HG03196 (cell line): ENCODE measurements around the gene CLTCL1.

Experiments used
- ATAC-seq: cut with Tn5 transposase; IDR thresholded peaks from one replicate; pipeline ENCODE4 v1.9.1; 2021; ENCODE audit not compliant: unreplicated experiment

CLTCL1 gene

DNA sequence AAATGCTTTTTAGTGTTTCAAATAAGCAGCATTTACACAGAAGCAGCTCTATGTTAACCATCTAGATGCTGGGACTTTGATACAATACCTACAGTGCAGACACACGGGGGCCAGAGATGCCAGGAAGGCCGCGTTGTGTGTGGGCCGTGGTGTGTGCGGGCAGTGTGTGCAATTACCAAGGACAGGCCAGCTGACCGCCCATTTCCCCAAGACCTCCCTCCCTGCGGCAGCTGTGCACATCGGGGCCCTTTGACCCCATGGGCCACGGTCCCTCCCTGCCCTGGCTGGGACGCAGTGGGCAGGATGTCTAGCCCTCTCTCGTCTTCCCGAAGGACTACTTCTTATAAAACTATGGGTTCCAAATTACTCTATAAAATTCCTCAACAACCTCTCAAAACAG is 38.4 kb downstream of the CLTCL1 start:
- no peak for ATAC-seq

DNA sequence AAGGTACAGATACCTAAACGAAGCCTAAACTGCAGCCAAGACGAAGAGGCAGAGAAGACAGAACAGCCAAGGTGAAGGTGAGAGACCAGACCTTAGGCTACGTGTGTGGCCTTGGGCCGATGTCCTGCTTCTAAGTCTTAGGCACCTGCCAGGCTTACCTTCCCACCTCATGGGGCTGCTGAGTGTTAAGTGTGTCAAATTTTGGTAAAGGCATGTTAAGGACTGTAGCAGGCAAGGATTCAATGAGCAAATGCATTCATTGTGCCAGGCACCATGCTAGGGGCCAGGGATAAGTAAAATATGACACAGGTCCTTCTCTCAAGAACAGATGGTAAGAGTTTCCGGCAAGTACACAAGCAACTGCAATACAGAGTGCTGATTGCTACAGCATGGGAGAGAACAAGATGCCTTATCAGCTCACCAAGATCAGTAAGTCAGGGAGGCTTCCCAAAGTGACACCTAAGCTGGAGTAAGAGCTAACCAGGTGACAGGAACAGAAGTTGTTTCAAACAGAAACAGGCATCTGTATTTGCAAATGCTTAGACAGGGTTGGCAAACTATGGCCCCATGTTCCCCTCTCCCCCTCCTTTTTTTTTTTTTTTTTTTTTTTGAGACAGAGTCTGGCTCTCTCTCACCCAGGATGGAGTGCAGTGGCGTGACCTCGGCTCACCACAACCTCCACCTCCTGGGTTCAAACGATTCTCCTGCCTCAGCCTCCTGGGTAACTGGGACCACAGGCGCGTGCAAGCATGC is 46.7 kb downstream of the CLTCL1 start:
- no peak for ATAC-seq

DNA sequence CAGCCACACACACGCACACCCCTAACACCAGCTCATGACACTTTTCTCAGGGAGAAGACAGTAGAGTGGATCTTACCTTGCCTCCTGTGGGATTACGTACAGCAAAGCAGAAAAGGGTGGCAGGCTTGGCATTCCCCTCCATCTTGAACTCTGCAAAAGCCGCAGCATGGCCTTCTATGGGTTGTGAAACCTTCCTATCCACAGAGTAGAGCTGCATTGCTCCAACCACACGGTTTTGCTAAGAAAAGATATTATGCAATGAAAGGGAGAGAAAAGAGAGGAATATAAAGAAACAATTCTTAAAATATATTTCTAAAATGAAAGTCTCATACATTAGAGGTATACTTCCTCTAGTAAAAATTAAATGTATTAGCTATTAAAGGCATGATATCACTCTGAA is 48.8 kb downstream of the CLTCL1 start:
- no peak for ATAC-seq

DNA sequence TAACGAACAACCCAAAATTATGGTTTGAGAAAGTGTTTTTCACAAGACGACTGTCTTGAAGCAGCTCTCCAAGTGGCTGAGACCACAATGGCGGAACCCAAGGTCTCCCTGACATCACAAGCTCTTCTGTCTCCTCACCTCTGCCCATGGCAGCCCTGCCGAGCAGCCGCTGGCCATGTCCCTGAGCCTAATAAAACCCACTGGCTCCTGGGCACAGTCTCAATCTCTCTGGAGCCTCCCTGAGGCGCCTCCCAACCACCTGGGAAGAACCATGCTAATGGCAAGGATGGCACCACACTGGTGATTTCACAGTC is 50.0 kb downstream of the CLTCL1 start:
- no peak for ATAC-seq

DNA sequence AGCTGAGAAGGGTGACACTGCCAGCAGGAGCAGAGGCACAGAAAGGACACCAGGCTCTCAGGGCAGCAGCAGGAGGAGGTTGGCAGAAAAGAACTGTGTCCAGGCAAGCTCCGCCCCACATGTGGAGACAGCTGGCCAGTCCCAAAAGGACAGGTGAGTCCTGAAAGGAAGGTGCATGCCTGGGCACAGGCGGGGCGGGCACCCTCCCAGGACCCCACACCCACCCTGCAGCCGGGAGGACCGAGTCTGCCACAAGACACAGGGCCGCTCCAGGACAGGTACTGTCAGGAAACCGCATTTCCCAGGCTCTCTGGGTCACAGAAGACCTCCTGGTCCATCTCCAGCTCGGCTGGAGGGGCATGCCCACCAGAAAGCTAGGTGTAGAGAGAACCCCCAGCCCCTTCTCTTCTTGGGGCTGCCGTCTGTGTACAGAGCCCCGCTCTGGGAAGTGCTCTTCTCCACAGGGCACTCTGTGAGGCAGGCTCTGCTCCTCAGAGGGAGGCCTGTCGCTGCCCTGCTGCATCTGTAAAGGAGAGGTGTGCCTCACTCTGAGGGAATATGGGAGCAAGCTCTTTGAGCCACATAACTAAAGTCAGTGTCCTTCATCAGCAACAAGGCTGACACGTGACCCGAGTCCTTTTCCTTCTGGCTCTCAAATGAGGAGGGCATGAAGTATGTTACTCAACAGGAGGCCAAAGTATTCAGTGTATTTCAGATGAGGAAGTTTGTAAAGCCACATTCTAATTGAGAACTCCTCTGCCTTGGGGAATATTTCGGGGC is 50.5 kb downstream of the CLTCL1 start:
- ATAC-seq = no peak

DNA sequence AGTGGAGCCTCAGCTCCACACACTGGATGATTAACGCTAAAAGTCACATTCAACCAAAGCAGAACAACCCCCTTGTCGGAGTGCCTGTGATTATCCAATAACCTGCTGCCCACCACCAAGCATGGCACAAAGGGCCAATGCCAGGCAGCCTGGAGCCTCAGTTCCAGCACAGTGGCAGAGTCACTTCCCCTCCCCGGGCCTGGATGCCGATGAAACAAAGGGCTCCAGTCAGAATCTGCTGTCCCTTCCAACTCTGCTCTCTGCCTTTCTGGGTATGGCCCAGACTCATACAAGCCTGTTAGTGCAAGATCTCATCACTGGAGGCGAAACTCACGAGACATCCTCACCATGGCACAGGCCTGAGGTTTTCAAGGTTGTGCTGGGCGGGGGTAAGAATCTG is 52.1 kb downstream of the CLTCL1 start:
- no peak for ATAC-seq

DNA sequence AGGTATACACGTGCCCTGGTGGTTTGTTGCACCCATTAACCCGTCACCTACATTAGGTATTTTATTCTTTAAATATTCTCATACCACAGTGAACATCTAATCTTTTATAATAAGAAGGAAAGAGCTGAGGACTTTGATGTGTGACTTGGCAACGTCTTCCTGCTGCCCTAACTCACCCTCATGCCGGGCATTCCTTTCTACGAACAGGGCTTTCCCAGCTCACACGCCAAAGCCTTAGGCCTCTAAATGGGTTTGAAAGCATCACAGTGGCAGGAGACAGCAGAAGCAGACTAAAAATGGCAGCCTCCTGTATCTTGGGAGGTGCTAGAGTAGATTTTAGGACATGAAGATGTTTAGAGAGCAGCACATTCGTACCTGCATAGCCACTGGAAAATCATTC is 52.6 kb downstream of the CLTCL1 start:
- ATAC-seq = no peak

DNA sequence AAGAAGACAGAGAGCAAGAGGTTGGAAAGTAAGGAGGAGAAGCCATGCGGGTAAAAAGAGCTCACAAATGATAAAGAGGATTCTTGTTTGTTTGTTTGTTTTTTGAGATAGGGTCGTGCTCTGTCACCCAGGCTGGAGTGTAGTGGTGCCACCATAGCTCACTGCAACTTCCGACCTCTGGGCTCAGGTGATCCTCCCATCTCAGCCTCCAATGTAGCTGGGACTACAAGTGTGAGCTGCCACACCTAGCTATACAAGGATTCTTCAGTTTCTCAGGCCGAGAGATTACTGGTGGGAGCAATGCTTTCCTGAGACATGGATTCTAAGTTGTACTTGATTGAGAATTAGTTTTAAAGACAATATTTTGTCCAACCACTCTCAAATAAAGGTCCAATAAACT is 55.6 kb downstream of the CLTCL1 start:
- ATAC-seq = no peak

DNA sequence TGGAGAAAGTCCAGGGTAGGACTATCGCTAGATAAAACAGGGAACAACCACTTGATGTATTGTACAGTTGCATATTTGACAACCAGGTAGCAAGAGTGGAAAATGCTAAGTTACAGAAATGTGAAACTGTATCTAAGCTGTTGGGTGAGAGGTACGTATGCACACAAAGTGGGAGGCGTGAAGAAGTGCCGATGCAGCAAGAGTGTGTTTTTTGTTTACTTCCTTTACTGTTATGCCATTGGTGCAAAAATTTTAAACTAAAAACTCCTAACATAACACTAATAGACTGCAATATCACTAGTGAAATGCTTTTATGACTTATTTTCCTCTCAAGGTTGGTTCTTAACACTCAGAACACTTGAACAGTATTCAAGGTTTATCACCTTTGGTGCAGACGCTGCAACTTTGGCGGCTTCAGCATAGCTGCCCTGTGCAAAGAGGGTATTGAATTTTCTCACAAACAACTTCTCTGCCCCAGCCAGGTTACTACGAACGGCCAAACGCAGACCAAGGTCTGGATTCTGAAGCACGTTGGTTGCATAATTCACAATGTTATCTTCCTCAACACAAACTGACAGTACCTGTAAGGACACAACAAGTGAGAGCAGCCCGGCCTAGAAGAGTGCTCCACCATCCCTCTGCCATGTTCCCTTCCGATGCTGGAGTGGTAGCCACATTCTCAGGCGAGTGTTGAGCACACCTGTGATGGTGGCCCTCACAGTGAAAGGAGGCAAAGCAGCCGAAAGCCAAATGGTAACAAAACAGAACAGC is 57.2 kb downstream of the CLTCL1 start:
- ATAC-seq = no peak

DNA sequence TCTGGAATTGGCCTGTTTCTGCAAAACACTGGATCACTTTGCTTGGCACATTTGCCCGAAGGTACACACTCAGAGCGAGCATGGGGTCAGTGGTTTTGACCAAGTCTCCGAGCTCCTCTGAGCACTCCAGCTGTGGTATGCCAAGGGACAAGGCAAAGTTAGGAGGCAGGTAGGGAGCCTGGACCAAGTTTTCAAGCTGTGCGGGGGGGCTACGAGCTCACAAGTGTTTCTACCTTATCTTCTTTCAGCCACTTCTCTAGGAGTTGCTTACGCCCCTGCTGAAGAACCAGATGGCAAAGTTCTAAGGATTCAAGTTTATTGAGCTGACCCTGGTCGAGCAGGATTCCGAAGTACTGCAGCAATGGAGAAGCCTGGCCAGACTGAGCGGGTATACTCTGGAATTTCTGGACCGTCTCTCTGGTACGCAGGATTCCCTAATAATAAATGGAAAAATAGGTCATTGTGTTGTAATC is 58.3 kb downstream of the CLTCL1 start:
- ATAC-seq = no peak

DNA sequence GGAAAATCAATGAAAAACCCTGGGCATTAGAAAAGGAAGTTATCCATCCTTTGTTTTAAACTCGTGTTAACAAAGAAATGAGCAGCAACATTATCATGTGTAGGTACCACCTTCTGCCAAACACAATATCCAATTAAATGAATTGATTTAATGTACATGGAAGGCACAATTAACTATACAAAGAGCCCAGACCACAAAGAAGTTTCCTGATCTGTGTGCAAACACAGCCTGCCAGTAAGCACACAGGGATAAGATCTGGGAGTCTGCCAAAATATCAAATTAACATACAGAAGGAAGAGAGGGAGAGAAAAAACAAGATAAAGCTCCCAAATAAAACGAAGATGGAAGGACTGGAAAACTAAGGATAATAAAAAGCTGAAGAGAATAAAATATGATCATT is 58.9 kb downstream of the CLTCL1 start:
- no peak for ATAC-seq

DNA sequence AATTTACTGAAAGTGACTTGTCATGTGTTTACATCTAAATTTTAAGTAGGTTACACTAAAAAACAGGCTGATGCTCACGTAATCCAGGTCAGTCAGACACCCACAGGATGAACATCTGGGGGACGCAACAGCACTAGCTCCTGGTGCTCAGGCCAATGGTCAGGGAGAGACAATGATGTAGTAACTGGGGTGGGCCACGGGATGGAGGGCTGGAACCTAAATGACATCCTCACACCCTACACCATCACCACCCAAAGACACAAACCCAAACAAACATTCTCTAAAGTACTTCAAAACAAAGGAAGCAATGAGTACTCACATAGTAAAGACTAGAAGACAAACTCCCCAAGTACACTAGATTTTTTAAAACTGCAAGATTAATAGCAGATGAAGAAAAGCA is 59.5 kb downstream of the CLTCL1 start:
- ATAC-seq = no peak

DNA sequence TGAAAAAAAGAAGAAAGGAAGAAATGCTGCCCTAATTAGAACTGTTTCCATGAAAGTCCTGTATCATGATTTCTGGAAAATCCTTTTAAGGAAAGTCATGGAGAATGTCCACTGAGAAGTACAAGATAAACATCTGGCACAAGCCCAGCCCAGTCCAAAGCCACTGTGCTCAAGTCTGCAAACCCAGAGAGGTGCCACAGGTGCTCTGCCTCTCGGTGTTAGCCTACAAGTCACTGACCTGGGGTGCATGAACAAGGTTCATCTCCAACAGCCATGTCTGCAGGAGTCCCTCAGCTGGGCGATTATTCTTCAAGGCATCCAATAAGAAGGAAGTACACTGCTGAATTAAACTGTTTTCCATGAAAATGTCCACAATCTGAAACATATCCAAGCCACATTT is 61.9 kb downstream of the CLTCL1 start:
- ATAC-seq = no peak

DNA sequence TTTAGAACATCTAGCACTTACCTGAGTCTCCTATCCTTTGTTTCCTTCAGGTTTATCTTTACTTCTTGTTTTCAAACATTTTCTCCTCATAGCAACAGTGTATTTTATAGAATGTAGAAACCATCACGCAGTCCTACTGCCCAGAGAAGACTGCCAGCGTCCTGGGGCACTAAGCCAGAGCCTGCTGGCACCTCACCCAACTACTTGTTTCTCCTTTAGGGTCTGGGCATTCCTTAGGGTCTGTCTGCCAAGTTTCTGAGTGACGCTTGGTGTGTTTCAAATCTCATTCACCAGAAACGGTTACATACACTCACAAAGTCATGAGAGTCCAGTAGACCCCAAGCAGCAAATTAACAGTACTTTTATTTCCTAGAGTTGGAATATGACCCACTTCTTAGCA is 63.3 kb downstream of the CLTCL1 start:
- no peak for ATAC-seq

DNA sequence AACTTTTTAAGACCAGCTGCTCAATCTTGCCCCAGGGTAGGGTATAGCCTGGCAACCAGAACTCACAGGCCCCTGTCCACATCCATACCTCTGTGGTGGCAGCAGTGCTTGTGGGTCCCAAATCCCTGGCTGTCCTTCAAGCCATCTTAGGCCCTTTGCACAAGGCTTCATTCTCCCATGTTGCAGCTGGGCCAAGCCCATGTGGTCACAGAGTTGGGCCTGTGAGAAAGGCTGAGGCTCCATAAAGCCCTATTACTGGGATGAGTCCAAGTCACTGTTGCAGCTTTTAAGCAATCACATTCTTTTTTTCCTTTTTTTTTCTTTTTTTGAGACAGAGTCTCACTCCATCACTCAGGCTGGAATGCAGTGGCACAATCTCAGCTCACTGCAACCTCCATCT is 65.1 kb downstream of the CLTCL1 start:
- ATAC-seq = no peak

DNA sequence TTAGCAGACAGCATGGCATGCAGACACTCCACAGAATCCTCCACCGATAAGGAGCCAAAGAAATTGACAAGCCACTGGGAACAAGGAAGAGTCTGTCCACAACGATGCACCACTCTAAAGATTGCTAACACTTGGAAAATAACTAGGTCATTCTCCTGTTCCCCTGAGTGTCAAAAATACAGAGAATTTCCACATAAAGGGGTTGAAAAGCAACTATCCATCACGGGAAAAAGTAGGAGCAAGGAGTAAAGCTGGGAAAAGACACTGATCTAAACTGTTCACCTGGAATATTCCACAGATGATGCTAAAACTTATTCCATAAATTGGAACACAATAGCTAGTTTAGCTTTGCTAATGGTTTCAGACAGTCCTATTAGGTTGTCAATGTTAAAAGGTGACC is 66.0 kb downstream of the CLTCL1 start:
- no peak for ATAC-seq

DNA sequence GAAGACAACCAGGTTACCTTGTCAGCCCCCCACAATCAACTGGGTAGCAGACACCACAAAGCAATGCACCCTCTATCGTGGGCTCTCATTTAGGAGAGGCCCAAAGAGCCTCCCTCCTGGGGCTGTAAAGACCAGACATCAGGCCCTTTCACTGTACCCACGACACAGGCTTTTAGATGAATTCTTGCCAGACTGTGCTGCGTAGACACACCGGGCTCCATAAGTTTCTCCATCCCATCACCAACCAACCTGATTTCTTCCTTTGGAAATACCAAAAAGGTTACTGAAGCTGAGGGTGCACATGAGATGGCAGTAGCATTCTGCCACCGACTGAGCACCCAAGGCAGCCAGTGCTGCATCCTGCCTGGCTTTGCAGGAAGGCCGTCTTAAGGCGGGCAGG is 66.5 kb downstream of the CLTCL1 start:
- no peak for ATAC-seq

DNA sequence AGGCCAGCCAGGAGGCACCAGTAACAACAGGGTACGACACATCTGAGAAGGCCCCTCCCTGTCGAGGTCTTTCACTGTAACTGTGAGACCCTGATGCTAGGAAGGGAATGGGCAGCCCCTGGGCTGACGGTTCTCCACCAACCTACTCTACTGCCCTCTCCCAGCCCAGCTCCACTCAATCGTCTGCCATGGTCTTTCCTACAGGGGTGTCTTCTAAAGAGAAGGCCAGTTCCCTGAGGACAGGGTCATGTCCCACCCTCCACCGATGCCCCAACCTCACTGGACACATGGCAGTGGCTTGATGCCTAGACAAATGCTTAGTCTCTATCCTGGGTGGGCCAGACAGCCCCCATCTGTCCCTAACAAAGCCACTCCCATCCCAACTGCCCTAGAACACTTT is 67.0 kb downstream of the CLTCL1 start:
- no peak for ATAC-seq

DNA sequence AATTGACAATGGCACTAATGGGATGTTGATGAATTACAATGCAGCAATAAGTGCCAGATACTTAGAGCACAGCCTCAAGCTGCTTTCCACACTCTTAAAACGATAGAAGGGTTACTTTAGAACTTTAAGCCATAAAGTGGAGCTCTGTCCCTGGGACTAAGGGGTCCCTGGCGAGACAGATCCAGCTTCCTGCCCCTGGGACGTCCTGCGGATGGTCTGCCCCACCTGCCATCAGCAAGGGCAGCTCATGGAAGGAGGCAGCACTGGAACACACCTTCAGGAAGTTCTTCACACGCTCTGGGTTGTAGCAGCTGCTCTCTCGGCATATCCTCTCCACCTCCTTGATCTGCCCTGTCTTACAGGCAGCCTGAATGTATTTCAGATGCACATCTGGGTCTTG is 67.9 kb downstream of the CLTCL1 start:
- no peak for ATAC-seq

DNA sequence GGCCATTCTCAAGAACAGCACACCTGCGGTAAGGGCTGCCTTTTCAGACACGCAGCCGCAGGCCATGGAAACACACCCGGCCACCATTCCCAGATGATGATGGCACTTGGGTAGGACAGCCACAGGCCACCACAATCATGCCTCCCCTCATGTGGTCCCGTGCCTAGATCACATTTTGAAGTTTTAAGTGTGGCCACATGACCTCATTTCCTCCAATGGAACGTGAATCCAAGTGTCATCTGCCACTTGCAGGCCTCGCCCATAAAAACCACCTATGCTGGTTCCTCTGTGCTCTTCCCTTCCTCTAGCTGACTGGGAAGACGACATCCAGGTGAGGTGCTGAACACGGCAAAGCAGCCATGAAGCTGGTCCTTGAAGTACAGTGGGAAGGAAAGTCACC is 68.4 kb downstream of the CLTCL1 start:
- ATAC-seq = no peak

DNA sequence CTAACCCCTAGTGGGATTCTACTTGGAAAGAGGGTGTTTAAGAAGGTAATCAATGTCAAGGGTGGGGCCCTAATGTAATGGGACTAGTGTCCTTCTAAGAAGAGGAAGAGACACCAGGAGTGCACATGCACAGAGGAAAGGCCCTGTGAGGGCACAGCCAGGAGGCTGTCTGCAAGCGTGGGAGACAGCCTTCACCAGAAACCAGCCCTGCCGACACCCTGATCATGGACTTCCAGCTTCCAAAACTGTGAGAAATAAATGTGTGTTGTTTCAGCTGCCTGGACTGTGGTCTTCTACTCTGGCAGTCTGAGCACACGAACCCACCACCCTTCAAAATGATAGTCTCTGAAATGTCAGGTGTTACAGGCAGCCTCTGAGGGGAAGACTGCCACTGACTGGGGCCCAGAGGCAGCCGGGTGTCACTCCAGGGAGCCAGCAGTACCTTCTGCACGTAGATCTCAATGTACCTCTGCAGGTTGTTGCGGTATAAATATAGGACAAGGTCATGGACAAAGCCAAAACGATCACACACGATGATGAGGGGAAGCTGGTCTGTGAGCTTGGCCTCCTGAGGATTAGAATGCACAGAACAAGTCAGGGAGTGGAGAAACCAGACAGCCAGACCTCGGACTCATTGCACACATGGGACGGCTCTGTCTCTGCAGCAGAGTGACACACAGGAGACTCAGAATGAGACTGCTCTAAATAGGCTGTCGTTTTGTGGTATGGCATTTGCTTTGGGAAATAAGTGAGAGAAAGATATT is 69.1 kb downstream of the CLTCL1 start:
- ATAC-seq = no peak
